Uterus (tissue), 4 donors: ENCODE measurements around the gene PMEPA1. TPM values are rescaled to one million over a fixed set of nuclear protein-coding genes. Genes with fewer than 3 reads are reported as not detected.

Experiments
- DNase-seq, 2 donors: peaks; one replicate each; pipeline ENCODE4 v3.0.0-alpha.2; 2019 to 2020
- H3K27ac ChIP-seq, 2 donors: fragments of 200-600 bp; sonication (generic); 1 replicate in 1 of 2; 2 replicates in 1 of 2; pipeline ENCODE4 v1.5.1; 2016 to 2018
- H3K27me3 ChIP-seq, 2 donors: fragments of 200-600 bp; sonication (generic); one replicate each; pipeline ENCODE4 v1.5.1; 2018 to 2019; ENCODE audit warnings: control low read depth in 1 of 2
- H3K36me3 ChIP-seq, 2 donors: fragments of 200-600 bp; sonication (generic); one replicate each; pipeline ENCODE4 v1.5.1; 2019; ENCODE audit warnings: control low read depth in 1 of 2
- H3K4me1 ChIP-seq, 2 donors: fragments of 200-600 bp; sonication (generic); one replicate each; pipeline ENCODE4 v1.5.1; 2018 to 2019; ENCODE audit warnings: control low read depth in 1 of 2
- H3K4me3 ChIP-seq, 2 donors: fragments of 200-600 bp; sonication (generic); 1 replicate in 1 of 2; 2 replicates in 1 of 2; pipeline ENCODE4 v1.5.1; 2018 to 2019; ENCODE audit warnings: mild to moderate bottlenecking in 1 of 2
- H3K9me3 ChIP-seq, 2 donors: fragments of 200-600 bp; sonication (generic); one replicate each; pipeline ENCODE4 v1.5.1; 2019; ENCODE audit warnings: control low read depth in 1 of 2
- POLR2A ChIP-seq, 2 donors: fragments of 450-650 bp; IDR thresholded peaks; one replicate each; pipeline ENCODE4 v1.6.1; 2016; ENCODE audit warnings: antibody characterized with exemption in 2 of 2, mild to moderate bottlenecking in 1 of 2, moderate library complexity in 1 of 2
- intact Hi-C: fragments of 100-400 bp; cut with DNase I; formaldehyde crosslinking; loops from one replicate; pipeline ENCODE4 v1.15.1; 2023; ENCODE audit warnings: low total_unique reads
- total RNA-seq, 4 donors: library from RNA; depleted of rRNA in 3 of 4; stranded (reverse); fragments of >200 nt in 3 of 4; gene quantifications; one replicate each; pipeline versions ENCODE4 v1.1.0 to v1.2.4, GENCODE V29; 2014 to 2023
- TF ChIP-seq, protein P1 (sequence below), 4 experiments: fragments of 200-600 bp in 2 of 4; fragments of 450-650 bp in 2 of 4; sonication (generic) in 2 of 4; IDR thresholded peaks; one replicate each; pipeline ENCODE4 v1.5.1; 2016 to 2019; ENCODE audit warnings: antibody characterized with exemption in 4 of 4, mild to moderate bottlenecking in 2 of 4, moderate library complexity in 1 of 4
- donor health status: DM: yes; HTN: yes; CAD: no.

Gene PMEPA1
- total RNA-seq, 4 donors from 2014 or later = 5.6 to 51.9 (median 33.5) TPM

DNA sequence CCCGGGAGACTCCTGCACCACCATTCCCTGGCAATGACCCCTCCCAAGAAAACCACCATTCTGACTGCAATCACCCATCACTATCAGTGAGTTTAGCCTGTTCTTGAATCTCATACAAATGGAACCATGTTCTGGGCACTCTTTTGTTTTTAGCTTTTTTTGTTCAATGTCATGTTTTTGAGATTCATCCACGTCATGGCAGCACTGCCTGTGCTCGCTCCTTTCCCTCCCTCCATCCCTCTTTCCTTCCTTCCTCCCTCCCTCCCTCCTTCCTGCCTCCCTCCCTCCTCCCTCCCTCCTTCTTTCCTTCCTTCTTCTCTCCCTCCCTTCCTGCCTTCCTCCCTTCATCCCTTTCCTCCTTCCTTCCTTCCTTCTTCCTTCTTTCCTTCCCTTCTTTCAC is 44.4 kb upstream of the PMEPA1 start:
- Histone ChIP-seq H3K9me3 (no peaks in the 10 kb centered on the region), H3K4me3 (no peak overlapping the region), H3K27me3 (no peaks in the 10 kb centered on the region), H3K4me1 (peaks cover 0 to 10% of the 10 kb centered on the region in 2 donors), H3K36me3 (no peaks in the 10 kb centered on the region), H3K27ac (no peak overlapping the region)
- DNase-seq = no peak
- intact Hi-C loops = no loop called here
- TF ChIP-seq, protein P1, sequence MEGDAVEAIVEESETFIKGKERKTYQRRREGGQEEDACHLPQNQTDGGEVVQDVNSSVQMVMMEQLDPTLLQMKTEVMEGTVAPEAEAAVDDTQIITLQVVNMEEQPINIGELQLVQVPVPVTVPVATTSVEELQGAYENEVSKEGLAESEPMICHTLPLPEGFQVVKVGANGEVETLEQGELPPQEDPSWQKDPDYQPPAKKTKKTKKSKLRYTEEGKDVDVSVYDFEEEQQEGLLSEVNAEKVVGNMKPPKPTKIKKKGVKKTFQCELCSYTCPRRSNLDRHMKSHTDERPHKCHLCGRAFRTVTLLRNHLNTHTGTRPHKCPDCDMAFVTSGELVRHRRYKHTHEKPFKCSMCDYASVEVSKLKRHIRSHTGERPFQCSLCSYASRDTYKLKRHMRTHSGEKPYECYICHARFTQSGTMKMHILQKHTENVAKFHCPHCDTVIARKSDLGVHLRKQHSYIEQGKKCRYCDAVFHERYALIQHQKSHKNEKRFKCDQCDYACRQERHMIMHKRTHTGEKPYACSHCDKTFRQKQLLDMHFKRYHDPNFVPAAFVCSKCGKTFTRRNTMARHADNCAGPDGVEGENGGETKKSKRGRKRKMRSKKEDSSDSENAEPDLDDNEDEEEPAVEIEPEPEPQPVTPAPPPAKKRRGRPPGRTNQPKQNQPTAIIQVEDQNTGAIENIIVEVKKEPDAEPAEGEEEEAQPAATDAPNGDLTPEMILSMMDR (IDR thresholded peaks at IDR 0.05) = no peak
- TF ChIP-seq POLR2A (IDR thresholded peaks at IDR 0.05) = no peak

DNA sequence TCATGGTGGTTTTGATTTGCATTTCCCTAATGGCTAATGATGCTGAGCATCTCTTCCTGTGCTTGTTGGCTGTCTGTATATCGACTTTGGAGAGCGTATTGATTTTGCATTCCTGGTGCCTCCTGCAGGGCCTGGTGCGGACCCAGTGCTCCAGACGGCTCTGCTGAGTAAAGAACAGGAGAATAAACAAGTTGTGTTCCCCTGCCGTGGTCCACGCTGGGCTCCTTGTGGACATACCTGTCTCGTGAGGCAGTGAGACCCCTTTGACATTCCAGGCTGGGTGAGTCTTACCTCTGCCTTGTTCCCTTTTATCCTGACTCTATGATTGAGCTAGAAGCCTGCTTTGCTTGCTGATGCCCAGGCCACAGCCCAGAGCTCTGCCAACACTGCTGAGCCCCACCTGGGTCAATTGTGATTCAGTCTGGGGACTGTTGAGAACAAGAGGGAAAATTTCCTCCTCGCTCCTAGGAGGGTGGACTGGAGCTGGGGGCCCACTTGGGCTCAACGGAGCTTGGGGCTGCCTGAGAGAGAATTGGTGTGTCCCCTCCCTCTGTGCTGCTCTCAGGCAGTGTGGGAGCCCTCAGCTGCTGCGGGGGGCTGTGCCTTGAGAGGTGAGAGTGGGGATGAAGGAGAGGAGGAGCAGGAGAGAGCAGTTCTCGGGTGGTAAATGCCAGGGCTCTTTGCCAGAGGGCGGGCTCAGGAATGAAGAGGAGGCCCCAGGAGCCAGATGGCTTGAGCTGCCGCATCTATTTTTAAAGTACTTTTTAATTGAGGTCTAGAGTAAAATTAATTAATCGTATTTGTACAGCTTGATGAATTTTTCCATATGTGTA is 43.7 kb upstream of the PMEPA1 start:
- Histone ChIP-seq H3K36me3 (no peaks in the 10 kb centered on the region), H3K4me3 (no peak overlapping the region), H3K4me1 (peaks cover 0 to 16% of the 10 kb centered on the region in 2 donors), H3K27ac (no peak overlapping the region), H3K9me3 (no peaks in the 10 kb centered on the region), H3K27me3 (no peaks in the 10 kb centered on the region)
- DNase-seq = peak in 1 of 2 donors; percentile 15
- TF ChIP-seq, protein P1 (IDR thresholded peaks at IDR 0.05) = no peak
- TF ChIP-seq POLR2A (IDR thresholded peaks at IDR 0.05) = no peak
- intact Hi-C loops = no loop called here

DNA sequence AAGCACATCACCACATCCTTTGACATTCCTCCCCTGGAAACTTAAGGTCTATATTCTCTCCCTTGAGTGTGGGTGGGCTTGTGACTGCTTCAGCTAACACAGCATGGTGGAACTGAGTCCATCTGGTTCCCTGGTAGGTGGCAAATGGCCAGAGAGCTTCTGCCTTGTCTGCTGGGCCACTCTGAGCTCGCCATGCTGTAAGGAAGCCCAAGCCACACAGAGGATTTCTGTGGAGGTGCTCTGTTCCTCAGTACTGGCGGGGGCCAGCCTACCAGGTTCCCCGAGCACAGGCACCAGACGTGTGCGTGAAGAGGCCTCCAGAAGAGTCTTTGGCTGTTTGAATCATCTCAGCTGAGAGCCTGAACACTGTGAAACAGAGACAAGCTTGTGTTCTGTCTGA is 41.6 kb upstream of the PMEPA1 start:
- Histone ChIP-seq H3K4me1 (peaks cover 0 to 22% of the 10 kb centered on the region in 2 donors), H3K27ac (no peak overlapping the region), H3K9me3 (no peaks in the 10 kb centered on the region), H3K4me3 (no peak overlapping the region), H3K36me3 (no peaks in the 10 kb centered on the region), H3K27me3 (no peaks in the 10 kb centered on the region)
- TF ChIP-seq, protein P1 (IDR thresholded peaks at IDR 0.05) = no peak
- TF ChIP-seq POLR2A (IDR thresholded peaks at IDR 0.05) = no peak
- intact Hi-C loops = no loop called here
- no peak for DNase-seq

DNA sequence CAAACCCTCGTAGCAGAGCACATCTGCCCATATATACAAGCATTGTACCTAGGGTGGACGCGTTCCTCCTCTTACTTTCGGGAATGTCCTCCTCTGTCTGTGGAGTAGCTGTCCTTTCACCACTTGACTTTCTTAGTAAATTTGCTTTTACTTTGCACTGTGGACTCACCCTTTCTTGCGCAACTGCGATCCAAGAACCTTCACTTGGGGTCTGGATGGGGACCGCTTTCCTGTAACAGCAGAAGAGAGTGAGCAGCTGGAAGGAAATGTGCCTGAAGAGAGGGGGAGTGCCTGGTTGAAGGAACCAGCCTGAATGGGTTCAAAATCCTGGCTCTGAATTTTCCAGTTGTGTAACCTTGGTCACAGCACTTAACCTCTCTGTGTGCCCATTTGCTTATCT is 40.1 kb upstream of the PMEPA1 start:
- Histone ChIP-seq H3K4me3 (no peak overlapping the region), H3K27ac (no peak overlapping the region), H3K36me3 (no peaks in the 10 kb centered on the region), H3K9me3 (no peaks in the 10 kb centered on the region), H3K4me1 (peaks cover 0 to 22% of the 10 kb centered on the region in 2 donors), H3K27me3 (no peaks in the 10 kb centered on the region)
- intact Hi-C loops = no loop called here
- DNase-seq = no peak
- TF ChIP-seq POLR2A (IDR thresholded peaks at IDR 0.05) = no peak
- TF ChIP-seq, protein P1 (IDR thresholded peaks at IDR 0.05) = no peak

DNA sequence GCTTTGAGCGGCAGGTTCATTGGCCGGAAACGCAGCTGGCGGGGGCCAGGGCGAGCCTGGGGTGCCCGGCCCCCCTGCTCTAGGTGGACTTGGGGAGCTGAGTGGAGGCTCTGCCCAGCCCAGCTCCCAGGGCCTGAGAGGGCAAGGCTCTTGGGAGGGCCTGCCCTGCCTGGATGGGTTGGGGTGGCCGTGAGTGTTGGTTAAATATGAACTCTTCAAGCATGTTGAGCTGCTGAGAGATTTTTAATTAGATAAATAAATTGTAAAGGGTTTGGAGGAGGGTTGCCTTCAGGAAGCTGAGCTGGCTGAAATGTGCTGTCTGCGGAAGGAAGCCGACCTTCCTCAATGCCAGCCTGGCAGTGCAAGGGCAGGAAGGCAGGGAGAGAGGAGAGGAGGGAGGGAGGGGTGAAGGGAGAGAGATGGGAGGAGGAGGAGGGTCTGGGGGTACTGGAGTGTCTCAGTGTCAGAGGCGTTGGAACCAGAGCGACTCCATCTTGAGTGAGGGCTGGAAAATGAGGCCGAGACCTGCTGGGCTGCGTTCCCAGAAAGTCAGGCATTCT is 39.4 kb upstream of the PMEPA1 start:
- Histone ChIP-seq H3K27ac (peak overlapping the region; percentile 78 to 80), H3K4me3 (peak overlapping the region; percentile 29 to 39)
- TF ChIP-seq POLR2A (IDR thresholded peaks at IDR 0.05) = no peak
- TF ChIP-seq, protein P1 (IDR thresholded peaks at IDR 0.05) = no peak

More for the DNA sequence above, 39.4 kb upstream of the PMEPA1 start:
- H3K9me3 ChIP-seq = no peaks in the 10 kb centered on the region
- intact Hi-C loops = no loop called here
- H3K36me3 ChIP-seq = no peaks in the 10 kb centered on the region
- DNase-seq = no peak
- peaks cover 0 to 22% of the 10 kb centered on the region in 2 donors for H3K4me1 ChIP-seq
- H3K27me3 ChIP-seq = no peaks in the 10 kb centered on the region
